ENCODE results near the gene GNAT1. TPM values are rescaled to one million over a fixed set of nuclear protein-coding genes. Genes with fewer than 3 reads are reported as not detected.

The GNAT1 gene
- total and polyA plus RNA-seq, 2 experiments from 2014 or later: not detected

GRCh38 chr3:50183755-50184154 lies 7.7 kb upstream of the GNAT1 start:
- no peak overlapping the region for H2AFZ ChIP-seq
- no peaks in the 10 kb centered on the region for H3K4me1 ChIP-seq (ENCODE audit: insufficient read depth)
- H3K9me3 ChIP-seq (ENCODE audit: low read depth): no peaks in the 10 kb centered on the region
- no peak for TF ChIP-seq EZH2phosphoT487 (IDR thresholded peaks at IDR 0.05; ENCODE audit: insufficient read depth, low read depth)
- no peak for TF ChIP-seq EZH2 (IDR thresholded peaks at IDR 0.05; ENCODE audit: insufficient read depth, poor library complexity, severe bottlenecking)
- H3K27me3 ChIP-seq (replicated peaks; ENCODE audit: insufficient read depth): no peaks in the 10 kb centered on the region
- no peak overlapping the region for H3K27ac ChIP-seq
- DNase-seq: no peak
- no peaks in the 10 kb centered on the region for H4K20me1 ChIP-seq (ENCODE audit: insufficient read depth)
- H3K4me3 ChIP-seq: no peak overlapping the region
- 83 to 87% methylated on average over 6 of the region's 6 CpGs for WGBS, 2 experiments (ENCODE audit: low coverage in 1 of 2, low lambda C conversion rate in 2 of 2, missing lambda C conversion rate in 2 of 2)
- H3K9me2 ChIP-seq (ENCODE audit: insufficient read depth): no peaks in the 10 kb centered on the region
- in situ Hi-C loops (cut with MboI): loop anchor here (10.0 kb wide), 1 partner anchor 59 kb away; no protein-coding TSS in a partner anchor
- no peaks in the 10 kb centered on the region for H3K36me3 ChIP-seq (ENCODE audit: low read depth)
- no peaks in the 10 kb centered on the region for H3K79me2 ChIP-seq (ENCODE audit: insufficient read depth)
- H3K4me2 ChIP-seq (ENCODE audit: unreplicated experiment): no peak overlapping the region
- no peak overlapping the region for H3K9ac ChIP-seq
- no peaks in the 10 kb centered on the region for H3F3A ChIP-seq (ENCODE audit: insufficient read depth)

GRCh38 chr3:50184242-50184978 lies 7.0 kb upstream of the GNAT1 start:
- Histone ChIP-seq H3K9ac (no peak overlapping the region), H3K36me3 (ENCODE audit: low read depth) (no peaks in the 10 kb centered on the region), H3K9me2 (ENCODE audit: insufficient read depth) (no peaks in the 10 kb centered on the region), H3K27ac (no peak overlapping the region), H3K79me2 (ENCODE audit: insufficient read depth) (no peaks in the 10 kb centered on the region), H3K4me3 (no peak overlapping the region), H3K4me2 (ENCODE audit: unreplicated experiment) (no peak overlapping the region), H3K27me3 (replicated peaks; ENCODE audit: insufficient read depth) (no peaks in the 10 kb centered on the region), H4K20me1 (ENCODE audit: insufficient read depth) (no peaks in the 10 kb centered on the region), H2AFZ (no peak overlapping the region), H3K4me1 (ENCODE audit: insufficient read depth) (no peaks in the 10 kb centered on the region), H3K9me3 (ENCODE audit: low read depth) (no peaks in the 10 kb centered on the region), H3F3A (ENCODE audit: insufficient read depth) (no peaks in the 10 kb centered on the region)
- no peak for TF ChIP-seq EZH2phosphoT487 (IDR thresholded peaks at IDR 0.05; ENCODE audit: insufficient read depth, low read depth)
- no peak for TF ChIP-seq EZH2 (IDR thresholded peaks at IDR 0.05; ENCODE audit: insufficient read depth, poor library complexity, severe bottlenecking)
- WGBS, 2 experiments (ENCODE audit: low coverage in 1 of 2, low lambda C conversion rate in 2 of 2, missing lambda C conversion rate in 2 of 2): 91 to 92% methylated on average over 21 of the region's 21 CpGs
- no peak for DNase-seq
- in situ Hi-C loops (cut with MboI): loop anchor here (10.0 kb wide), 1 partner anchor 60 kb away; no protein-coding TSS in a partner anchor

- Histone ChIP-seq H3K27me3 (replicated peaks; ENCODE audit: insufficient read depth) (no peaks in the 10 kb centered on the region), H3K27ac (no peak overlapping the region), H3K9me3 (ENCODE audit: low read depth) (no peaks in the 10 kb centered on the region), H3F3A (ENCODE audit: insufficient read depth) (no peaks in the 10 kb centered on the region), H3K79me2 (ENCODE audit: insufficient read depth) (no peaks in the 10 kb centered on the region), H3K4me1 (ENCODE audit: insufficient read depth) (no peaks in the 10 kb centered on the region), H3K4me3 (no peak overlapping the region), H4K20me1 (ENCODE audit: insufficient read depth) (no peaks in the 10 kb centered on the region), H3K36me3 (ENCODE audit: low read depth) (no peaks in the 10 kb centered on the region), H3K9me2 (ENCODE audit: insufficient read depth) (no peaks in the 10 kb centered on the region), H2AFZ (no peak overlapping the region), H3K9ac (no peak overlapping the region), H3K4me2 (ENCODE audit: unreplicated experiment) (no peak overlapping the region)
- DNase-seq: no peak
- 95 to 96% methylated on average over 4 of the region's 4 CpGs for WGBS, 2 experiments (ENCODE audit: low coverage in 1 of 2, low lambda C conversion rate in 2 of 2, missing lambda C conversion rate in 2 of 2)
- TF ChIP-seq EZH2phosphoT487 (IDR thresholded peaks at IDR 0.05; ENCODE audit: insufficient read depth, low read depth) (no peak), EZH2 (IDR thresholded peaks at IDR 0.05; ENCODE audit: insufficient read depth, poor library complexity, severe bottlenecking) (no peak)
- in situ Hi-C loops (cut with MboI): loop anchor here (10.0 kb wide), 1 partner anchor 60 kb away; no protein-coding TSS in a partner anchor
Observed at GRCh38 chr3:50185230-50185629, 6.2 kb upstream of the GNAT1 start.

- Histone ChIP-seq H3K27me3 (replicated peaks; ENCODE audit: insufficient read depth) (no peaks in the 10 kb centered on the region), H3K4me1 (ENCODE audit: insufficient read depth) (no peaks in the 10 kb centered on the region), H3K4me3 (no peak overlapping the region), H3K9me2 (ENCODE audit: insufficient read depth) (no peaks in the 10 kb centered on the region), H3K79me2 (ENCODE audit: insufficient read depth) (no peaks in the 10 kb centered on the region), H3K4me2 (ENCODE audit: unreplicated experiment) (no peak overlapping the region), H3K9me3 (ENCODE audit: low read depth) (no peaks in the 10 kb centered on the region), H2AFZ (no peak overlapping the region), H3F3A (ENCODE audit: insufficient read depth) (no peaks in the 10 kb centered on the region), H3K9ac (no peak overlapping the region), H3K36me3 (ENCODE audit: low read depth) (no peaks in the 10 kb centered on the region), H4K20me1 (ENCODE audit: insufficient read depth) (no peaks in the 10 kb centered on the region), H3K27ac (no peak overlapping the region)
- DNase-seq: no peak
- in situ Hi-C loops (cut with MboI): loop anchor here (10.0 kb wide), 1 partner anchor 61 kb away; no protein-coding TSS in a partner anchor
- TF ChIP-seq EZH2 (IDR thresholded peaks at IDR 0.05; ENCODE audit: insufficient read depth, poor library complexity, severe bottlenecking): no peak
- TF ChIP-seq EZH2phosphoT487 (IDR thresholded peaks at IDR 0.05; ENCODE audit: insufficient read depth, low read depth): no peak
- WGBS, 2 experiments (ENCODE audit: low coverage in 1 of 2, low lambda C conversion rate in 2 of 2, missing lambda C conversion rate in 2 of 2): 95% methylated on average over 10 of the region's 10 CpGs
Observed at GRCh38 chr3:50186096-50186495, 5.3 kb upstream of the GNAT1 start.
